GM19455 (cell line): ENCODE results near the gene ZNF581.

Source experiments
- ATAC-seq: cut with Tn5 transposase; IDR thresholded peaks from one replicate; pipeline ENCODE4 v1.9.1; 2021; ENCODE audit not compliant: unreplicated experiment

ZNF581 gene, protein sequence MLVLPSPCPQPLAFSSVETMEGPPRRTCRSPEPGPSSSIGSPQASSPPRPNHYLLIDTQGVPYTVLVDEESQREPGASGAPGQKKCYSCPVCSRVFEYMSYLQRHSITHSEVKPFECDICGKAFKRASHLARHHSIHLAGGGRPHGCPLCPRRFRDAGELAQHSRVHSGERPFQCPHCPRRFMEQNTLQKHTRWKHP

DNA sequence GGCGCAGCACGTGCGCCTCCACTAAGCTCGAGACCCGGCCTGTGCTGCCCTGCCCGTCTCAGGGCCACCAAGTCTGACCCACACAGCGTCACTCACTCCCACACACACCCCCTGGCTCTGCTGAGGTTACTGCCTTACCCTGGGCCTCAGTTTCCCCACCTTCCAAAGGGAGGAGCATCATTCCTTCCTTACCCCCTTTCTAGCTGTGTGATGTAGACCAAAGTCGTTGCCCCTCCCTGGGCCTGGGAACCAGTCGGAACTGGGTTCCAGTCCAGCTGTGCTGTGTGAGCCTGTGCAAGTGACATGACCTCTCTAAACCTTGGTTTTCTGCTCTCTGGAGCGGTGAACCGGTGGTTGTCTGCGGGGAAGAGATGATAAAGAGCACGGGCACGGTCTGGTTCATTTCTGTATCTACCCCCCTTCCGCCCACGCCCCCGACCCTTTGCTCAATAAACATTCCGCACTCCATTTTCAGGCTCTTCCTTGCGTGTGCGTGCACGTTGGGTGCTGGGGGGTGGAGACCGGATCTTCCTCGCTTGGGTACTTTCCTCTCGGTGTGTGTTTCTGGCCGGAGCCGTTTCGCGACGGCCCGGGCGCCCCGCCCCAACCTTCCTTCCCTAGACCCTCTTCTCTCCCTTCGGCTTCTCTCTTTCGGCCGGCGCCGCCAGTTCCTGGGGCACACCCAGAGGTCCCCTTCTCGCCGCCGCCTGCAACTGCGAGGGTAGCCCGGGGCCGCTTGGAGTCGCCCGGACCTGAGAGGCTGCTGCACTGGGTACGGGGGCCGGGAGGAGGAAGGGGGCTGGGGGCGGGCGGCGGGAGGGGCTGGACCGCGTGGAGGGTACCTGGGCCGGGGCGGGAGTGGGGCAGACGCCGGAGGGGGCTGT lies at the start of gene ZNF581:
TSS of gene ZNF581 (plus strand) at position 647 of the 884 bp plus-strand sequence. CDS start 923 bp downstream, outside the sequence.
- ATAC-seq, result no peak

DNA sequence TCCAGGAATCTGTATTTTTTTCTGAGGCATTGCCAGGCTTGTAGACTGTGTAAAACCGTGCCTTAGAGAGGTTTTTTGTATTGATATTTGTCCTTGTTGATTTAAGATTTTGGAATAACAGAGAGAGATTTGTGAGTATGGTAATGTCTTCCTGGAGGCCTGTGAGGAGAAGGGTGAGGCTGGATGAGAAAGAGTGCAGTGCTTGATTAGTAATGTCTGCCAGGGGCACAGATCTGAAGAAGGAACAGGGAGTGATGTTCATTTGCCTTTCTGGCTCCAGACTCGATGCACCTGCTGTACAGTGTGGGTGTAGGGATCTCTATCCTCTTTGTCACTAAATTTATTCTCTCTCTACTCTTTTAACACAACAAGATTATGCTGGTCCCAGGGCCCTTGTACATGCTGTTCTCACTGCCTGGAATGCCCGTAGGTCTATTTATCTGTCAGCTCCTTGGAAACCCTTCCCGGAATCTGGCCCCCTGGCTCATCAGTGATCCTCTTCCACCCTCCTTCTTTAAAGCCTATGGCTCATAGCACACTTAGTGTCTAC lies 48.4 kb upstream of the ZNF581 start:
- ATAC-seq, result no peak

DNA sequence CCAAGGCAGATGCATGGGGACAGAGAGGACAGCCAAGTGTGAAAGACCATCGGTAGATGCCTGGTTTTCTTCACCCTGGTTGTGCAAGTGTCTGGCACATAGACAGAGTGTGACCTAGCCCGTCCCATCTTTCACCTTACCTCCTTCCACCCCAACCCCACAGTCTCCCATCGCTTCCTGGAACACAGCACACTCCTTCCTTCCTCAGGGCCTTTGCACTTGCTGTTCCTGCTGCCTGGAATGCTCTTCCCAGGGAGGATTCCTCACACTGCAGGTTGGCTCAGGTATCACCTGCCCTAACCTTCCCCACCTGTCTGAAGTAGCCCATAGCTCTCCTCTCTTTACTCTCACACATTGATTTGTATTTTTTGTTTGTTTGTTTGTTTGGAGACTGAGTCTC lies 47.1 kb upstream of the ZNF581 start:
- ATAC-seq, result no peak

DNA sequence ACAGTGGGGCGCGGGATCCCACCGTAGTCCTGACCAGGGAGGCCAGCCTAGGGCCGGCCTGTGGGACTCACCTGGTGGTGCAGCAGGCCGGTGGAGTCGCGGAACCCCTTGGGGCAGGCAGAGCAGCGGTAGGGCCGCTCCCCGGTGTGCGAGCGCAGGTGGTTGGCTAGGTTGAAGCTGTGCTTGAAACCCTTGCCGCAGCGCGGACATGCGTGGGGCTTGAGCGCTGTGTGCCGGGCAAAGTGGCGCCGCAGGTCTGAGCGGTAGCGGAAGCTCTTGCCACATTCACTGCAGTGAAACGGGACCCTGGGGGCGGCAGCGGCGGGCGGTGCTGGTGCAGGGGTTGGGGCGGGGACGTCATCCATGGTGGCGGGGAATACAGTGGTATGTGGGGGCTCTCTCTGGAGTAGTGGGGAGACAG lies 45.9 kb upstream of the ZNF581 start:
- ATAC-seq, result no peak

DNA sequence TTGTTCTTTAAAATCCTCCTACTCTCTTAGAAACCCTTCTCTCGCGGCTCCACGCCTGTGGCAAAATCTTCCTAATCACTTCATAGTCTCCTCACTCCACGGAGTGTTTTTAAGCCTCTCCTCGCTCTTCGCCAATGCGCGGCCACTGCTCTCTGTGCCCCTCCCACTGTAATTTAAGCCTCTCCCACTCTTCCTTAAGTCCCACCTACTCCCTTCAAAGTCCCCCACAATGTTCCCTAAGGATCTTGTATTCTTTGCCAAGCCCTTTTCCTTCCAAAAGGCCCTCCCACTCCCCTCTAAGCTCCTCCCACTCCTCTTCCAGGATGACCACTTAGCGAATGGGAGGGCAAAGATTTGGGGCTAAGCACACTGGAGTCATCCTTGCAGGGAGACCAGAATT lies 45.4 kb upstream of the ZNF581 start:
- no peak for ATAC-seq

DNA sequence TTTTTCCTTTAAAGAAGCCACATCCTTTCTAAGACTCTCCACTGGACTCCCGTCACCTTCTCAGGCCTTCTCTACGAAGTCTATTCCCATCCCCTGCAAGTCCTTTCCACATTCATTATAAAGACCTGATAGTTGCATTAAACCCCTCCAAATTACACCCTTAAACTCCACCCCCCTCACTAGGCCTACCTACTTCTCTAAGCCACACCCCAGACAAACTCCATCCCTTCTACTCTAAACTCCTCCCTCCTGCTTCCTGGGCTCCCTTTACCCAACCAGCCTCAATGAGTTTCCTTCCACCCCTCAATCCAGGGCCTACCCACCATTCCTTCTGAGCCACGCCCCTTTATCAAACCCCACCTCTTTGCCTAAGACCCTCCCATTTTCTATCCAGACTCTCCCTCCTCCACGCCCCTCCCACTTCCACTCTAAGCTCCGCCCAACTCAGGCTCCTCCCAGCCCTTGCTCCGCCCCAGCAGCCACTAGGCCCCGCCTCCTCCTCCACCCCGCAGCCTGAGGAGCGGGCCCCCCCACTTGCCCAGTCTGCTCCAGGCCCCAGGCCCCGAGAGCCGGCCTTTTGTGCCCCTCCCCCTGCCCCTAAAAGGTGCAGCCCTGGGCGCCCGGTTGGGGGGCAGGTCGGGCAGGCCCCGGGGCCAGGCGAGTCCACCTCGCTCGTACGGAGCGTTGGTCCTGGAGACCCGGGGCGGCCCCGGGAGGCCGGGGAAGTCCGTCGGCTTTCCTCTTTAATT lies 44.6 kb upstream of the ZNF581 start:
- ATAC-seq, result peak; percentile 43

DNA sequence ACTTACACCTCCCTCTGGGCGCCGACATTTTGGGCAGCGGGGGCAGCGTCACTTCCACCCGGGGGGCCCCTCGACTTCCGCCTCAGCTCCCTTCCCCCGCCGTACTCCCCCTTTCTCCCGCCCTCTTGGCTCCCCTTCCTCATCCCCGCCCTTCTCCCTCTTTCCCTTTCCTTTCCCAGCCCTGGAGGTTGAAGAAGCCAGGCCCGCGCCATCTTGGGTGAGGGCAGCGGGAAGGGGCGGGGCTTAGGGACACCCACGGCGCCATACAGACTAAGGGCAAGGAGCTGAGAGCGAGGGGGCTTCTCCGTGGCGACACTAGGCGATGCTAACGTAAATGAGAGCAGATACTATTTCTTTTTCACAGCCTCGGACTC lies 44.0 kb upstream of the ZNF581 start, which contains the start of gene FIZ1:
TSS of gene FIZ1 (minus strand) at position 50 of the 374 bp plus-strand sequence. CDS start 1,652 bp downstream, outside the sequence.
- peak; percentile 45 for ATAC-seq

DNA sequence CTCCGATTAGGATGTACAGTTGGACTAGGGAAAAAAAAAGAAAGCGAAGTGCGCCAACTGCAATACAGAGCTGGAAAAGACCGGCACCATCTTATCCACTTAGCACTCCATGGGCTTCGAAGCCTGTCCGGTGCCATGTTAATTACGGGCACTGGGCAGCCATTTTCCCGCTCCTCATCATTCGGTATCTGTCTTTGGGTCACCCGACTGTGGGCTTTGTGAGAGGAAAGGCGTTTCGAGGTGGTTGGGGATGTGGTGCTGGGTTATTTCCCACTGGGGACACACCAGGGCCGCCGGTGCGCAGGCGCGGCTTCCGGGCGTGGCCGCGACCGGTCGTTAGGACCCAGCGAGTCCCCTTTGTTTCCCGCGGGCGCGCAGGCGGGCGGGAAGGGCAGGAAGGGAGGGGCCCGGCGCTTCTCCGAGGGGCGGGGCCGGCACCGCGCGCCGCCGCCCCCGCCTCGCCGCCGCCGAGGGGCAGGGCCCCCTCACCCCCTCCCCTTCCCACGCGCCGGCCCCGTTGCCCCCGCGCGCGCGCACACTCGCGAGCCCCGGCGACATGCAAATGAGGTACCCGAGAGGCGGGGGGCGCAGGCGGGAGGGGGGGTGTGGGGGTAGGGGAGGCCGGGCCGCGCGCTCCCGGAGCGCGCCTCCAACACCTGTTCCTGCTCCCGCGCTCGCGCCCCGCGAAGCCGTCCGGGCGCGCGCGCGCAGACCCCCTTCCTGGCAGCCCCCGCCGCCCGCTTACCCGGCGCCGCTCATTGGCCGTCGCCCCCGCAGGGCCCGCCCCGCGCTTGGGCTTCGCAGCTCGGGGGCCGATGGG lies 43.4 kb upstream of the ZNF581 start, which contains the start of gene ZNF524:
TSS of gene ZNF524 (plus strand) at position 447 of the 820 bp plus-strand sequence. CDS start 1,825 bp downstream, outside the sequence.
- ATAC-seq, result peak; percentile 41

DNA sequence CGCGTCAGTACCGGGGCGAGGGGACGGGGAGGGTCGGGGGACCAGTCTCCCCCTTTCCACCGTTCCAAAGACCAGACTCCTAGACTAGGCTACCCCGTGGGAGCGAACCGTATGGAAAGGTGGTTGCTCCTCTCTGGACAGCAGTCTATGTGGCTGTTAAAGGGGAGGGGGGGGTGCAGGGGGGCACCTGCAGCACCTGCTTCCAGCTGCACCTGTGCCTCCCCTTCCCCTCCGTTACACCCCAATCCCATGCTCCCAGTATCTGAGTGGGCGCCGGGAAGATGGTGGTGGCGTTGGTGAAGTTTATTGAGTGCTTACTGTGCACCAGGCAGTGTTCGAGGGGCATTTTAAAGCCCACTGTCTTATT lies 42.8 kb upstream of the ZNF581 start:
- no peak for ATAC-seq

DNA sequence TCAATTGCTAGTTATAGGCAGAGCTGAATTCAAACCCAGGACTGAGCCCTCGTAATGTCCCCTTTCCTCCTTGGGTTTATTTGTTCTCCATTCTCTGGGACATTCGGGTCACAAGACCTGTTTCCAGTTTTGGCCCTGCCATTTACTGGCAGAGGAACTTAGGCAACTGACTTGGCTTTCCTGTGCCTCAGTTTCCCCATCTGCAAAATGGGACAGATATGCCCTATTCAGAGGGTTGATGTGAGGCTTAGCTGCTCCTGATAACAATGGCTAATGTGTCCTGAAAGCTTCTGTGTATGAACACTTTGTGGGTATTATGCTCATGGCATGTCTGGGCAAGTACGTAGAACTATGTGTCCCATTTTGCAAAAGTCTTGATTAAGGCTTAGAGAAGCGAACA lies 42.4 kb upstream of the ZNF581 start:
- ATAC-seq, result no peak

DNA sequence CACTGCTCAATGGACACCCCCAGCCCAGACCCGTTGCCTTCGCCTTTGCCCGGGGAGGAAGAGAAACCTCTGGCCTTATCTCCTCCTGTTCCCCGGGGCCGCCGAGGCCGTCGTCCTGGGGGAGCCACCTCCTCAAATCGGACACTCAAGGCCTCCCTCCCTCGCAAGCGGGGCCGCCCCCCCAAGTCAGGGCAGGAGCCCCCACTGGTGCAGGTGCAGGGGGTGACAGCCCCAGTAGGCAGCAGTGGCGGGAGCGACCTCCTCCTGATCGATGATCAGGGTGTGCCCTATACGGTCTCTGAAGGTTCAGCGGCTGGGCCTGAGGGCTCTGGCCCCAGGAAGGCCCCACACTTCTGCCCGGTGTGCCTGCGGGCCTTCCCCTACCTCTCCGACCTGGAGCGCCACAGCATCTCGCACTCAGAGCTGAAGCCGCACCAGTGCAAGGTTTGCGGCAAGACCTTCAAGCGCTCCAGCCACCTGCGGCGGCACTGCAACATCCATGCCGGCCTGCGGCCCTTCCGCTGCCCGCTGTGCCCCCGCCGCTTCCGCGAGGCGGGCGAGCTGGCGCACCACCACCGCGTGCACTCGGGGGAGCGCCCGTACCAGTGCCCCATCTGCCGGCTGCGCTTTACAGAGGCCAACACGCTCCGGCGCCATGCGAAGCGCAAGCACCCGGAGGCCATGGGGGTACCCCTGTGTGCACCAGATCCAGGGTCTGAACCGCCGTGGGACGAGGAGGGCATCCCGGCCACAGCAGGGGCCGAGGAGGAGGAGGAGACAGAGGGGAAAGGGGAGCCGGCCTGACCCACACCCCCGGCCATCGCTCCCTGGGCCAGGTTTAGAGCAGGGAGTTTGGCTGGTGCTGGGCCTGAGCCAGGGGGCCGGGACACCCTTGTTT lies 41.1 kb upstream of the ZNF581 start:
- ATAC-seq, result no peak

DNA sequence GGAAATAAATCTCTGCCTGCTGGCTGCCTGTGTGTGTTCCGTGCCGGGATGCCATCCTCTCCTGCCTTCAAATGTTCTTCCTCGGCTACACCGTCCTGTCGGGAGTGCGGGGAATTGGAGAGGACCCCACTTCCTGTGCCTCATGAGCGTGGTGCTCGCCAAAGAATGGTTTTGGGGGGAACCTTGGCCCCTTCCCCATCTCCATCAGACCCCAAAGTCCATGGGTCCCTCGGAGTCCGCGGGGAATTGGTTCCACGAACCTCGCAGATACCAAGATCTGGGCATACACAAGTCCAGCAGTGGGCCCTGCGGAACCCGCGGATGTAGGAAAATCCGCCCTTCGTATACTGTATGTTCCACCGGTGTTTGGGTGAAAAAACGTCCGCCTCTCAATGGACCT lies 40.3 kb upstream of the ZNF581 start:
- ATAC-seq, result no peak

DNA sequence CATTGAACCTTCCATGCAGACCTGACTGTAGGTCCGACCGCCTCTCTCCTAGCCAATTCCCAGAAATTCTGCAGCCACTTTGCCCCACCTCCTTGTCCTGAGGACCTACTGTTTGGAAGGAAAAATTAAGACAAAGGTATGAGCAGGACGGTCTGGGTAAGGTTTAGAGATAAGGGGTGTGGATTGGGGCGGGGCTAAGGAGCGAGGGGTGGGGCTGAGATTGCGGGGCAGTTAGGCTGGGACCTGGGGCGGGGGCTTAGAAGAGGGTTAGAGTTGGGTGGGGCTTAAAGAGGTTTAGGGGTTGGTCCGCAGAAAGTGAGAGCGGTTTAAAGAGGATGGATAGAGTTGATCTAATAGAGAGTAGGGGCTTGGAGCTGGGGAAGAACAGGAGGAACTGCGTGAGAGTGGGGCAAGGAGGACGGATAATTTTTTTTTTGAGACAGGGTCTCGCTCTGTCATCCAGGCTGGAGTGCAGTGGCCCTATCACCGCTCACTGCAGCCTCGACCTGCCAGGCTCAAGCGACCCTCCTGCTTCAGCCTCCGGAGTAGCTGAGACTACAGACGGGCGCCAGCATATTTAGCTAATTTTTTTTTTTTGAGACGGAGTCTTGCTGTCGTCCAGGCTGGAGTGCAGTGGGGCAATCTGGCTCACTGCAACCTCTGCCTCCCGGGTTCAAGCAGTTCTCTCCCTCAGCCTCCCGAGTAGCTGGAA lies 39.7 kb upstream of the ZNF581 start:
- ATAC-seq, result no peak

DNA sequence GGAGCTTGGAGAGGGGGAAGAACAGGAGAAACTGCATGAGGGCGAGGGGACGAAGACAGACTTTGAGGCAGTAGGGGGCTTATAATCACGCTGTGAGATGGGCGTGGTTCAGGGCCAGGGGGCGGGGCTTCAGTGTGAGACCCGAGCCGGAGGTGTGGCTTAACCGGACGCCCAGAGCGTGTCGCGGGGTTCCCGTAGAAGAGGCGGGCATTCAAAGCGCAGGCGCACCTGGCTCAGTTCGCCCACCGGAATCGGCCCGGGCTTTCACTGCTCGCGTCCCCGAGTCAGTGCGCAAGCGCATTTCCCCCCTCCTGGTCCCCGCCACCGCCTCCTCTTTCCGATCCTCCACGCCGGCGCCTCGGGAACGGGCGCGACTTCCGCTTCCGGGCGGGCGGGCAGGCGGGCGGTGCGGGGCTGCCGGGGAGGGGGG lies 38.2 kb upstream of the ZNF581 start:
- ATAC-seq, result peak; percentile 59

DNA sequence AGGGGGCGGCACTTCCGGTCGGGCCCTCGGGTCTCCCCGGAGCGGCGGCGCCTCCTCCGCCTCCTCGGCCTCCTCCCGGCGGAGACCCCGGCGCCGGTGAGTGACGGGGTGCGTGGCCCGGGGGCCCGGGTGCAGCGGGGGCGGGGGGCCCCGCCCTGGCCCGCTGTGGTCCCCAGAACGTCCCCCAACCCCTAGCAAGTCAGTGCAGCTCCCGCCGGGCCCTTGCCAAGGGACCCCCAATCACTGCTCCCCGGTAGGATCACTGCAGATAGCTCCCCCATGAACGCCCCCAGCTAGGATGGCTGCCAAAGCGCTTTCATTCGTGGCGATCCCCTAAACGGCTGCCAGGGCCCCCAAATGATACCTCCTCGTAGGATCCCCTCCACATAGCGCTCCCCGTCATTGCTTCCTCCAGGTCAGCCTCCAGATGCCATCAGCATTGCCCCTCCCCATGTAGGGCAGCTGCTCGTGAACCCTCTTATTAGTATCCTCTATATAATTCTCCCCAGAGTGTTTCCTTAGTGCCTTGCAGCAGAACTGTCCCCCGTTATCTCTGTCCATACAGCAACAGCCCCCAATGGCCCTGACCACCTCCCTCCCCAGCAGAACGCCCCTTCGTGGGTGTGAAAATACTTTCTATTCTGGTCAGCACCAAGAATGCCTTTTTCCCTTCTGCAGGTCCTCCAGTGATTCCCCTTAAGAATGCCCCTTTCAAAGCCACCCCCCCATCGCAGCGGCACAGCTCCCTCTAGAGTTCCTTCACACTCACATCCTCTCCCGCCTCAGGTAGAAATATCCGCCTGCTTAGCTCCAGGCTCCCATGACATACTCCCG lies 37.6 kb upstream of the ZNF581 start, which contains the start of gene ZNF865:
TSS of gene ZNF865 (plus strand) at position 11 of the 834 bp plus-strand sequence. CDS start 7,972 bp downstream, outside the sequence.
- ATAC-seq, result peak; percentile 25

DNA sequence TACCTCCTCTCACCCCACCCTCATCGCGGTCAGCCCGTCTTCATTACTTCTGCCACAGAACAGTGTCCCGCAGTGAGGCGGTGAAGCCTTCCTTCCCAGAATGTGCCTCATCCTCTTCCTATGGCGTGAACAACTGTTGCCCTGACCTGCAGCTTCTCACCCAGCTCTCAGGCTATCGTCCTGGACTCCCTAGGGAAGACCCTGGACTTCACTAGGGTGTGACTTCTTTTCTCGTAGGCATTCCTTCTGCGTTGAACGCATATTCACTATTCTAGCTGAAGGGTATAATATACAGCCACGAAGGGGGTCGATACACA lies 37.0 kb upstream of the ZNF581 start:
- ATAC-seq, result no peak

DNA sequence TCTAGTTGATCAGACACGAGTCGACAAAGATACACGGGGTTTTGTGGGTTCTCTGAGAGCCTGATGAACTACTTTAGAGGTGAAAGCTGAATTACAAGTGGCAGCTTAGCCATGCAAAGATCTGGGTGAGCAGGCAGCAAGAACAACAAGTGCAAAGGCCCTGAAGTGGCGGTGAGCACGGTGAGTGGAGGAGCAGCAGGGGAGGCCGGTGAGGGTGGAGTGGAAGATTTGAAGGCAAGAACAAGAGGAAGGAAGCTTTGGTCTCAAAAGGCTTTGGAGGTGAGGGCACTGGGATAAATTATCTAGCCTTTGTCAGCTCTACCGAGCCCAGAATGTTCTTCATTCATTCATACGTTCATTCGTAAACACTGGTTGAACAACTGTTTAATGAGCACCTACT lies 36.6 kb upstream of the ZNF581 start:
- ATAC-seq, result no peak

DNA sequence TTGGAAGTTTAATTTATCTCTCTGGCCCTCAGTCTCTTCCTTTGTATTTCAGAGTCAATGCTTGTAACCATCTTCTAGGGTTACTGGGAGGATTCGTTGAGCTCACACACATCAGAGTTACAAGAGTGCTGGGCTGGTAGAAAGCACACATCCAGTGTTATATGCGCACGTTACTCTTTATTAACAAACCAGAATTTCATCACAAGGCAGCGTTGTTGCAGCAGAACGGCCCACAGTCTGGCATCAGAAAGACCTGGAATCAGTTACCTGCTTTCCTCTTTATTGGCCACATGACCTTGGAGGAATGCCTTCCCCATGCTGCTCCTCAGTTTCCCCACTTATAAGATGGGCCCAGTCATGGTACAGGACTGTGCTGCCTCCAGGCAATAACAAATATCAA lies 34.1 kb upstream of the ZNF581 start:
- ATAC-seq, result no peak
